Karpas-422 (cell line): ENCODE measurements around the gene THSD7B. TPM values are rescaled to one million over a fixed set of nuclear protein-coding genes. Genes with fewer than 3 reads are reported as not detected.
A peak's percentile ranks its signal among the peaks of the same experiment; 100 is the strongest.

Experiments used
- DNase-seq: peaks from one replicate; pipeline ENCODE4 v3.0.0-alpha.2; 2015
- H2AFZ ChIP-seq: fragments of 200-600 bp; sonication (generic); 2 replicates; pipeline ENCODE4 v1.6.1; 2014; ENCODE audit warnings: antibody characterized with exemption, low read length, mixed read lengths
- H3K27ac ChIP-seq: fragments of 200-600 bp; sonication (generic); 2 replicates; pipeline ENCODE4 v1.5.1; 2014; ENCODE audit warnings: mild to moderate bottlenecking, low read length, moderate library complexity
- H3K27me3 ChIP-seq: fragments of 200-600 bp; sonication (generic); 2 replicates; pipeline ENCODE4 v1.6.1; 2014; ENCODE audit warnings: low read length, mixed read lengths
- H3K36me3 ChIP-seq: fragments of 200-600 bp; sonication (generic); 2 replicates; pipeline ENCODE4 v1.6.1; 2014; ENCODE audit warnings: low read length, mixed read lengths; ENCODE audit not compliant: insufficient read depth
- H3K4me1 ChIP-seq: fragments of 200-600 bp; sonication (generic); 2 replicates; pipeline ENCODE4 v1.6.1; 2014; ENCODE audit warnings: mild to moderate bottlenecking, low read length, mixed read lengths
- H3K4me2 ChIP-seq: fragments of 200-600 bp; sonication (generic); 2 replicates; pipeline ENCODE4 v1.6.1; 2014; ENCODE audit warnings: low read length, low read depth, mild to moderate bottlenecking; ENCODE audit not compliant: poor library complexity, severe bottlenecking
- H3K4me3 ChIP-seq: fragments of 200-600 bp; sonication (generic); 2 replicates; pipeline ENCODE4 v1.5.1; 2014; ENCODE audit warnings: mild to moderate bottlenecking, antibody characterized with exemption, low read length, mixed read lengths
- H3K79me2 ChIP-seq: fragments of 200-600 bp; sonication (generic); 2 replicates; pipeline ENCODE4 v1.6.1; 2014; ENCODE audit warnings: mild to moderate bottlenecking, low read length, mixed read lengths
- H3K9ac ChIP-seq: fragments of 200-600 bp; sonication (generic); 2 replicates; pipeline ENCODE4 v1.6.0; 2014; ENCODE audit warnings: low read length
- H3K9me2 ChIP-seq: fragments of 200-600 bp; sonication (generic), shearing (Covaris generic); replicated peaks from 2 replicates; pipeline ENCODE4 v1.6.0; 2014; ENCODE audit warnings: mild to moderate bottlenecking, low read length, moderate library complexity; ENCODE audit not compliant: insufficient read depth
- H3K9me3 ChIP-seq: fragments of 300-700, 200-600 bp; sonication (generic); 2 replicates; pipeline ENCODE4 v1.6.1; 2014; ENCODE audit warnings: low read length, mixed read lengths
- H4K20me1 ChIP-seq: fragments of 200-600 bp; sonication (generic); 2 replicates; pipeline ENCODE4 v1.6.1; 2014; ENCODE audit warnings: mild to moderate bottlenecking, antibody characterized with exemption, low read length, low read depth; ENCODE audit not compliant: insufficient read depth
- total RNA-seq: library from RNA; depleted of rRNA; stranded (reverse); fragments of >200 nt; shearing (Covaris generic); gene quantifications from 2 replicates; pipeline ENCODE4 v1.2.3, GENCODE V29; 2014; ENCODE audit warnings: low replicate concordance

The THSD7B gene
- total RNA-seq, 1 experiment from 2014 or later, result not detected

GRCh38 chr2:137435162-137435561 lies 669.8 kb downstream of the THSD7B start:
- Histone ChIP-seq H3K27ac (no peak overlapping the region), H3K79me2 (no peaks in the 10 kb centered on the region), H3K27me3 (no peaks in the 10 kb centered on the region), H3K4me1 (no peaks in the 10 kb centered on the region), H3K9me2 (no peaks in the 10 kb centered on the region), H2AFZ (no peak overlapping the region), H3K9me3 (no peaks in the 10 kb centered on the region), H4K20me1 (no peaks in the 10 kb centered on the region), H3K4me3 (no peak overlapping the region), H3K4me2 (no peak overlapping the region), H3K9ac (no peak overlapping the region), H3K36me3 (no peaks in the 10 kb centered on the region)
- no peak for DNase-seq

GRCh38 chr2:137437386-137437785 lies 672.0 kb downstream of the THSD7B start:
- no peak overlapping the region for H3K4me2 ChIP-seq
- no peak overlapping the region for H2AFZ ChIP-seq
- no peaks in the 10 kb centered on the region for H3K27me3 ChIP-seq
- H3K79me2 ChIP-seq, result no peaks in the 10 kb centered on the region
- no peaks in the 10 kb centered on the region for H4K20me1 ChIP-seq
- H3K9ac ChIP-seq, result no peak overlapping the region
- no peaks in the 10 kb centered on the region for H3K4me1 ChIP-seq
- H3K9me2 ChIP-seq, result no peaks in the 10 kb centered on the region
- no peaks in the 10 kb centered on the region for H3K36me3 ChIP-seq
- no peaks in the 10 kb centered on the region for H3K9me3 ChIP-seq
- DNase-seq, result no peak
- no peak overlapping the region for H3K4me3 ChIP-seq
- H3K27ac ChIP-seq, result no peak overlapping the region

GRCh38 chr2:137444970-137445369 lies 679.6 kb downstream of the THSD7B start:
- no peaks in the 10 kb centered on the region for H4K20me1 ChIP-seq
- H2AFZ ChIP-seq, result no peak overlapping the region
- no peaks in the 10 kb centered on the region for H3K36me3 ChIP-seq
- no peak overlapping the region for H3K27ac ChIP-seq
- no peaks in the 10 kb centered on the region for H3K27me3 ChIP-seq
- H3K9me3 ChIP-seq, result no peaks in the 10 kb centered on the region
- DNase-seq, result no peak
- H3K4me1 ChIP-seq, result no peaks in the 10 kb centered on the region
- H3K9me2 ChIP-seq, result no peaks in the 10 kb centered on the region
- H3K4me2 ChIP-seq, result no peak overlapping the region
- no peaks in the 10 kb centered on the region for H3K79me2 ChIP-seq
- H3K9ac ChIP-seq, result no peak overlapping the region
- H3K4me3 ChIP-seq, result no peak overlapping the region

- no peaks in the 10 kb centered on the region for H3K27me3 ChIP-seq
- H3K9me3 ChIP-seq, result no peaks in the 10 kb centered on the region
- no peaks in the 10 kb centered on the region for H3K79me2 ChIP-seq
- H3K27ac ChIP-seq, result no peak overlapping the region
- H3K36me3 ChIP-seq, result no peaks in the 10 kb centered on the region
- no peak for DNase-seq
- no peak overlapping the region for H3K4me3 ChIP-seq
- no peak overlapping the region for H3K4me2 ChIP-seq
- no peak overlapping the region for H2AFZ ChIP-seq
- no peaks in the 10 kb centered on the region for H4K20me1 ChIP-seq
- H3K9me2 ChIP-seq, result no peaks in the 10 kb centered on the region
- H3K4me1 ChIP-seq, result no peaks in the 10 kb centered on the region
- no peak overlapping the region for H3K9ac ChIP-seq
These were observed 684.1 kb downstream of the THSD7B start for GRCh38 chr2:137449454-137449853.

GRCh38 chr2:137454886-137455285 lies 689.5 kb downstream of the THSD7B start:
- no peak overlapping the region for H3K27ac ChIP-seq
- no peaks in the 10 kb centered on the region for H3K27me3 ChIP-seq
- H3K4me2 ChIP-seq, result no peak overlapping the region
- no peak overlapping the region for H3K9ac ChIP-seq
- H3K36me3 ChIP-seq, result no peaks in the 10 kb centered on the region
- H3K4me3 ChIP-seq, result no peak overlapping the region
- no peaks in the 10 kb centered on the region for H3K4me1 ChIP-seq
- no peaks in the 10 kb centered on the region for H3K9me3 ChIP-seq
- H3K9me2 ChIP-seq, result peaks cover under 1% of the 10 kb centered on the region; the same call in 1 of the 2 replicates
- no peaks in the 10 kb centered on the region for H4K20me1 ChIP-seq
- DNase-seq, result no peak
- no peak overlapping the region for H2AFZ ChIP-seq
- no peaks in the 10 kb centered on the region for H3K79me2 ChIP-seq

GRCh38 chr2:137467246-137467862 lies 702.0 kb downstream of the THSD7B start:
- DNase-seq, result peak; percentile 70
- H3K4me1 ChIP-seq, result peaks cover 7% of the 10 kb centered on the region

GRCh38 chr2:137493261-137493660 lies 727.9 kb downstream of the THSD7B start:
- Histone ChIP-seq H3K79me2 (no peaks in the 10 kb centered on the region), H3K9me3 (no peaks in the 10 kb centered on the region), H3K36me3 (no peaks in the 10 kb centered on the region), H2AFZ (no peak overlapping the region), H4K20me1 (no peaks in the 10 kb centered on the region), H3K4me1 (no peaks in the 10 kb centered on the region), H3K27me3 (no peaks in the 10 kb centered on the region), H3K4me2 (no peak overlapping the region), H3K27ac (no peak overlapping the region), H3K4me3 (no peak overlapping the region), H3K9ac (no peak overlapping the region), H3K9me2 (no peaks in the 10 kb centered on the region)
- DNase-seq, result no peak

More at GRCh38 chr2:137467246-137467862, 702.0 kb downstream of the THSD7B start:
- no peaks in the 10 kb centered on the region for H3K27me3 ChIP-seq
- H3K27ac ChIP-seq, result no peak overlapping the region
- no peak overlapping the region for H3K4me2 ChIP-seq
- no peaks in the 10 kb centered on the region for H3K9me2 ChIP-seq
- H4K20me1 ChIP-seq, result no peaks in the 10 kb centered on the region
- no peaks in the 10 kb centered on the region for H3K79me2 ChIP-seq
- no peaks in the 10 kb centered on the region for H3K36me3 ChIP-seq
- H2AFZ ChIP-seq, result no peak overlapping the region
- H3K9me3 ChIP-seq, result no peaks in the 10 kb centered on the region
- H3K9ac ChIP-seq, result no peak overlapping the region
- H3K4me3 ChIP-seq, result no peak overlapping the region

- no peak overlapping the region for H3K4me3 ChIP-seq
- no peak overlapping the region for H3K4me2 ChIP-seq
- no peaks in the 10 kb centered on the region for H3K9me3 ChIP-seq
- no peak overlapping the region for H2AFZ ChIP-seq
- H4K20me1 ChIP-seq, result no peaks in the 10 kb centered on the region
- no peak overlapping the region for H3K27ac ChIP-seq
- no peaks in the 10 kb centered on the region for H3K9me2 ChIP-seq
- no peaks in the 10 kb centered on the region for H3K79me2 ChIP-seq
- no peaks in the 10 kb centered on the region for H3K36me3 ChIP-seq
- H3K4me1 ChIP-seq, result no peaks in the 10 kb centered on the region
- no peak overlapping the region for H3K9ac ChIP-seq
- no peak for DNase-seq
- H3K27me3 ChIP-seq, result no peaks in the 10 kb centered on the region
These were observed 735.3 kb downstream of the THSD7B start for GRCh38 chr2:137500599-137500998.
